ENCODE results near the gene HIPK1. TPM values are rescaled to one million over a fixed set of nuclear protein-coding genes. Genes with fewer than 3 reads are reported as not detected.

The HIPK1 gene
- total and polyA plus RNA-seq, 2 of the 13 experiments (the other 11 are each of a cell fraction or from before 2014, with no cell fraction given), result 20.8 to 33.4 TPM

DNA sequence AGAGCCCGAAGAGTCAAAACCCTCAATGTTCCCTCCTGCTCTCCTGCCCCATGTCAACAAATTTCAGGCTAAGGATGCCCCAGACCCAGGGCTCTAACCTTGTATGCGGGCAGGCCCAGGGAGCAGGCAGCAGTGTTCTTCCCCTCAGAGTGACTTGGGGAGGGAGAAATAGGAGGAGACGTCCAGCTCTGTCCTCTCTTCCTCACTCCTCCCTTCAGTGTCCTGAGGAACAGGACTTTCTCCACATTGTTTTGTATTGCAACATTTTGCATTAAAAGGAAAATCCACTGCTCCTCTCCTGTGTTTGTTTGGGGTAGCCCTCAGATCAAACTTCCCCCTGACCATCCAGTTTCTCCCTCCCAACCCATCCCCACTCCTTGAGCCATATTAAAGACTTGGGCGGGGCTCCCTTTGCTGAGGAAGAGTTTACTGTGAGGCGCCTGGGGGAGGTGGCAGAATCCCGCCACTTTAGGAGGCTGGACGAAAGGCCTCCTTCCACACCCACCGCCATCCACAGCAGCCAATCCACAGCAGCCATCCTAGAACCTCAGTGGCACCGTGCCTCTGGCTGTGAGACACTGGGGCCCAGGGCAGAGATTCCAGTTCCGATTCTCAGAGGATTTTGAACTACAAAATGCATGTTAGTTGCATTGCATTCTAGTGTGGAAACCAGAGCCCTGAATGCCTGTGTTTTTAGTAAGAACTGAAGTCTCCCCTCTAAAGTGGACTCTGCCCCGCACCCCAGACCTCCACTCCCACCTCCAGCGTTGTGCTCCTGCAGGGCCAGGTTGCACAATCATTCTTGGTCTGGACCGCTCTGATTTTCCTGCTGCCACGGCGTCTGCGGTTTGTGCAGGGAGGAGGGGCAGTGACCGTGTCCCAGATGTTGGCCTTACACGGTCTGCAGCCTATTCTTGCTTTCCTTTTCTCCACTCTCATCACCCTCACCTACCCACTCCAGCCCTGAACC lies 53.1 kb downstream of the HIPK1 start (continued):
- TF ChIP-seq, protein P1, sequence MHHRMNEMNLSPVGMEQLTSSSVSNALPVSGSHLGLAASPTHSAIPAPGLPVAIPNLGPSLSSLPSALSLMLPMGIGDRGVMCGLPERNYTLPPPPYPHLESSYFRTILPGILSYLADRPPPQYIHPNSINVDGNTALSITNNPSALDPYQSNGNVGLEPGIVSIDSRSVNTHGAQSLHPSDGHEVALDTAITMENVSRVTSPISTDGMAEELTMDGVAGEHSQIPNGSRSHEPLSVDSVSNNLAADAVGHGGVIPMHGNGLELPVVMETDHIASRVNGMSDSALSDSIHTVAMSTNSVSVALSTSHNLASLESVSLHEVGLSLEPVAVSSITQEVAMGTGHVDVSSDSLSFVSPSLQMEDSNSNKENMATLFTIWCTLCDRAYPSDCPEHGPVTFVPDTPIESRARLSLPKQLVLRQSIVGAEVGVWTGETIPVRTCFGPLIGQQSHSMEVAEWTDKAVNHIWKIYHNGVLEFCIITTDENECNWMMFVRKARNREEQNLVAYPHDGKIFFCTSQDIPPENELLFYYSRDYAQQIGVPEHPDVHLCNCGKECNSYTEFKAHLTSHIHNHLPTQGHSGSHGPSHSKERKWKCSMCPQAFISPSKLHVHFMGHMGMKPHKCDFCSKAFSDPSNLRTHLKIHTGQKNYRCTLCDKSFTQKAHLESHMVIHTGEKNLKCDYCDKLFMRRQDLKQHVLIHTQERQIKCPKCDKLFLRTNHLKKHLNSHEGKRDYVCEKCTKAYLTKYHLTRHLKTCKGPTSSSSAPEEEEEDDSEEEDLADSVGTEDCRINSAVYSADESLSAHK (CRISPR knock-in tag; IDR thresholded peaks at IDR 0.05; ENCODE audit: borderline replicate concordance), result no peak
- peak; percentile 61; the same call in 1 of the 2 replicates for TF ChIP-seq ZNF556 (CRISPR knock-in tag; IDR thresholded peaks at IDR 0.05; ENCODE audit: borderline replicate concordance)
- no peak for TF ChIP-seq SMAD9 (CRISPR knock-in tag; IDR thresholded peaks at IDR 0.05)
- TF ChIP-seq SNRNP70 (IDR thresholded peaks at IDR 0.05; ENCODE audit: low read depth, low read length), result no peak
- no peak for TF ChIP-seq ZNF7 (CRISPR knock-in tag; IDR thresholded peaks at IDR 0.05)
- no peak for TF ChIP-seq ZNF850 (CRISPR knock-in tag; conservative IDR thresholded peaks at IDR 0.05)
- no peak for TF ChIP-seq NFATC3 (CRISPR knock-in tag; IDR thresholded peaks at IDR 0.05)
- no peak for TF ChIP-seq SOX13 (IDR thresholded peaks at IDR 0.05)
- peak in 1 of 2 experiments; percentile 43; a peak in 2 of 4 replicates for TF ChIP-seq SOX13 (CRISPR knock-in tag; conservative IDR thresholded peaks at IDR 0.05 in 1 of 2, IDR thresholded peaks at IDR 0.05 in 1 of 2)
- no peak for TF ChIP-seq HOXA9 (CRISPR knock-in tag; IDR thresholded peaks at IDR 0.05; ENCODE audit: borderline replicate concordance)
- no peak for TF ChIP-seq SALL2 (CRISPR knock-in tag; IDR thresholded peaks at IDR 0.05)
- TF ChIP-seq, protein P2, sequence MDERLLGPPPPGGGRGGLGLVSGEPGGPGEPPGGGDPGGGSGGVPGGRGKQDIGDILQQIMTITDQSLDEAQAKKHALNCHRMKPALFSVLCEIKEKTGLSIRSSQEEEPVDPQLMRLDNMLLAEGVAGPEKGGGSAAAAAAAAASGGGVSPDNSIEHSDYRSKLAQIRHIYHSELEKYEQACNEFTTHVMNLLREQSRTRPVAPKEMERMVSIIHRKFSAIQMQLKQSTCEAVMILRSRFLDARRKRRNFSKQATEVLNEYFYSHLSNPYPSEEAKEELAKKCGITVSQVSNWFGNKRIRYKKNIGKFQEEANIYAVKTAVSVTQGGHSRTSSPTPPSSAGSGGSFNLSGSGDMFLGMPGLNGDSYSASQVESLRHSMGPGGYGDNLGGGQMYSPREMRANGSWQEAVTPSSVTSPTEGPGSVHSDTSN (CRISPR knock-in tag; IDR thresholded peaks at IDR 0.05), result no peak
- no peak for TF ChIP-seq SP1 (IDR thresholded peaks at IDR 0.05)
- TF ChIP-seq SP1 (CRISPR knock-in tag; IDR thresholded peaks at IDR 0.05), result no peak
- TF ChIP-seq SNAPC2 (CRISPR knock-in tag; IDR thresholded peaks at IDR 0.05), result no peak
- TF ChIP-seq MZF1 (CRISPR knock-in tag; IDR thresholded peaks at IDR 0.05; ENCODE audit: borderline replicate concordance), result no peak
- TF ChIP-seq ZNF235 (CRISPR knock-in tag; IDR thresholded peaks at IDR 0.05; ENCODE audit: borderline replicate concordance), result no peak
- no peak for TF ChIP-seq ZNF709 (CRISPR knock-in tag; IDR thresholded peaks at IDR 0.05)
- TF ChIP-seq XBP1 (CRISPR knock-in tag; IDR thresholded peaks at IDR 0.05), result no peak
- TF ChIP-seq, protein P3, sequence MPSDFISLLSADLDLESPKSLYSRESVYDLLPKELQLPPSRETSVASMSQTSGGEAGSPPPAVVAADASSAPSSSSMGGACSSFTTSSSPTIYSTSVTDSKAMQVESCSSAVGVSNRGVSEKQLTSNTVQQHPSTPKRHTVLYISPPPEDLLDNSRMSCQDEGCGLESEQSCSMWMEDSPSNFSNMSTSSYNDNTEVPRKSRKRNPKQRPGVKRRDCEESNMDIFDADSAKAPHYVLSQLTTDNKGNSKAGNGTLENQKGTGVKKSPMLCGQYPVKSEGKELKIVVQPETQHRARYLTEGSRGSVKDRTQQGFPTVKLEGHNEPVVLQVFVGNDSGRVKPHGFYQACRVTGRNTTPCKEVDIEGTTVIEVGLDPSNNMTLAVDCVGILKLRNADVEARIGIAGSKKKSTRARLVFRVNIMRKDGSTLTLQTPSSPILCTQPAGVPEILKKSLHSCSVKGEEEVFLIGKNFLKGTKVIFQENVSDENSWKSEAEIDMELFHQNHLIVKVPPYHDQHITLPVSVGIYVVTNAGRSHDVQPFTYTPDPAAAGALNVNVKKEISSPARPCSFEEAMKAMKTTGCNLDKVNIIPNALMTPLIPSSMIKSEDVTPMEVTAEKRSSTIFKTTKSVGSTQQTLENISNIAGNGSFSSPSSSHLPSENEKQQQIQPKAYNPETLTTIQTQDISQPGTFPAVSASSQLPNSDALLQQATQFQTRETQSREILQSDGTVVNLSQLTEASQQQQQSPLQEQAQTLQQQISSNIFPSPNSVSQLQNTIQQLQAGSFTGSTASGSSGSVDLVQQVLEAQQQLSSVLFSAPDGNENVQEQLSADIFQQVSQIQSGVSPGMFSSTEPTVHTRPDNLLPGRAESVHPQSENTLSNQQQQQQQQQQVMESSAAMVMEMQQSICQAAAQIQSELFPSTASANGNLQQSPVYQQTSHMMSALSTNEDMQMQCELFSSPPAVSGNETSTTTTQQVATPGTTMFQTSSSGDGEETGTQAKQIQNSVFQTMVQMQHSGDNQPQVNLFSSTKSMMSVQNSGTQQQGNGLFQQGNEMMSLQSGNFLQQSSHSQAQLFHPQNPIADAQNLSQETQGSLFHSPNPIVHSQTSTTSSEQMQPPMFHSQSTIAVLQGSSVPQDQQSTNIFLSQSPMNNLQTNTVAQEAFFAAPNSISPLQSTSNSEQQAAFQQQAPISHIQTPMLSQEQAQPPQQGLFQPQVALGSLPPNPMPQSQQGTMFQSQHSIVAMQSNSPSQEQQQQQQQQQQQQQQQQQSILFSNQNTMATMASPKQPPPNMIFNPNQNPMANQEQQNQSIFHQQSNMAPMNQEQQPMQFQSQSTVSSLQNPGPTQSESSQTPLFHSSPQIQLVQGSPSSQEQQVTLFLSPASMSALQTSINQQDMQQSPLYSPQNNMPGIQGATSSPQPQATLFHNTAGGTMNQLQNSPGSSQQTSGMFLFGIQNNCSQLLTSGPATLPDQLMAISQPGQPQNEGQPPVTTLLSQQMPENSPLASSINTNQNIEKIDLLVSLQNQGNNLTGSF (CRISPR knock-in tag; IDR thresholded peaks at IDR 0.05), result no peak
- no peak for TF ChIP-seq NAIF1 (CRISPR knock-in tag; IDR thresholded peaks at IDR 0.05; ENCODE audit: borderline replicate concordance)
- TF ChIP-seq SRY (CRISPR knock-in tag; IDR thresholded peaks at IDR 0.05), result no peak
